GM19468 (cell line): ENCODE measurements around the gene PPP1R12A.
A peak's percentile ranks its signal among the peaks of the same experiment; 100 is the strongest.
"Not testable (repeated sequence)": the region's sequence is repeated elsewhere in the genome, so short reads cannot be mapped to it uniquely, and the experiment has no call there.

Experiments used
- ATAC-seq: cut with Tn5 transposase; IDR thresholded peaks from one replicate; pipeline ENCODE4 v1.9.1; 2021; ENCODE audit warnings: mild to moderate bottlenecking, moderate library complexity, moderate number of reproducible peaks; ENCODE audit not compliant: unreplicated experiment; ENCODE audit errors: extremely low read depth

Gene PPP1R12A

GRCh38 chr12:79935021-79935623, at the start of gene PPP1R12A:
Gene PPP1R12A (minus strand): TSS chr12:79935097. CDS start chr12:79934931, 166 bp downstream.
- peak; percentile 87 for ATAC-seq

DNA sequence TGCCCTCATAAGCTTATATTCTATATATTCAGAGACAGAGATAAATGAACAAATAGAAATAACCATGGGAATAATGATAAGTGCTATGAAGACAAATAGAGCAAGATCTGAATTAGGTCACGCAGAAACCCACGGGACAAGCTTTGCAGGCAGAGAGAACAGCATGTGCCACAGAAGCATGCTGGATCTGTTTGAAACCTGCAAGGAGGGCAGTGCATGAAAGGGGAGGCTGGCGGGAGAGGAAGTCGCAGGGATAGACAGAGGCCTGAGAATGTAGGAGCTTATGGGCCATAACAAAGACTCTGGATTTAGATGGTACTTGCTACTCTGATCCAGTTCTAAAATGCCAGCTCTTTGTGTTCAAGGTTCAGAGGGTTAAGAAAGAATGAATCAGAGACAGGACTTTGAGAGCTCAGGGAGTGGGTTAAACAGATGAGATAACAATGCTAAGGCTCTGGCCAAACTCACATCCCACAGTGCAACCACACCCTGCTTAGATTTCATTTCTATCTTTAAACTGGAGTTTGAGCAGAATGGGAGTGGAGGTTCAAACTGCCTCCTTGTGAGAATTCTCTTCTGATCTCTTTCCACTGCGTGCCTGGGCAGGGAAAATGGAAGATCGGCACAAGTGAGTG, 49.2 kb upstream of the PPP1R12A start:
- ATAC-seq: no peak

- no peak for ATAC-seq
Observed at GRCh38 chr12:79983492-79983891, 48.6 kb upstream of the PPP1R12A start.

- no peak for ATAC-seq
Observed at GRCh38 chr12:79982086-79983062, 47.5 kb upstream of the PPP1R12A start.

DNA sequence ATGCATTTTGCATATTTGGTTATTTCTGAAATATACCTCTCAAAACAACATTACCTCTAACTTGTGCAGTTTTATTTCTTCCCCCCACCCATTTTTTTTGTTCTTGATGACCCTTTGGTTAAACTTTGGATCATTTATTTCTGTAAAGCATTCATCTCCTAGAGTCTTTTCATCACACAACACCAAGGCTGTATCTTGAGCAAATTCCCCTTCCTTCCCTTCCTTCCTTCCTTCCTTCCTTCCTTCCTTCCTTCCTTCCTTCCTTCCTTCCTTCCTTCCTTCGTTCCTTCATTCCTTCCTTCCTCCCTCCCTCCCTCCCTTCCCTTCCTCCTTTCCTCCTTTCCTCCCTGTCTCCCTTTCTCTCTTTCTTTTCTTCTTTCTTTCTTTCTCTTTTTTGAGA, 43.8 kb upstream of the PPP1R12A start:
- no peak for ATAC-seq

DNA sequence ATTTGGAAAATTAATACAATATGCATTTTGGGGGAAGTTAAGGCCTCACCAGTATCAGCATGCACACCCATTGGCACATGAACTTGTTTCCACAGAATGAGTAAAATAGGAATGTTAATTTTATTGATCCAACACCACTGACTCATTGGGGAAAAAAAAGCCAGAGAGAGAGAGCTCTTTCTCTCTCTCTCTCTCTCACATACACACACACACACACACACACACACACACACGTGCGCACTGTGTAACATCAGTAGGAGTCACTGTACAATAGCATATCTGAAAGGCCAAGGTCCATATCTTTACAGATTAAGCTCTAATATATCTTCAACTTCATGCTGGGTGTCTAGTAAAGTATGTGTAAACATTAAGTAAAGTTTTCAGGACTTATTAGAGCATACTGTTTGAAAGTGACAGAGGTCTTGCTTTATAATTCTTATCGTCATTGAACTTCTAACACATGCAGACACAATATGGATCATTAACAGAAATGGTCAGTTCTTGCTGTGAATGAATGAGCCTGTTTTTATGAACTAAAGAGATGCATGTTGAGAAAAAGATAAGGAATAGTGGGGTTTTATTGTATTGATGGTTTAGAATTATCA, 43.1 kb upstream of the PPP1R12A start:
- ATAC-seq: not testable (repeated sequence)

- ATAC-seq: no peak
Observed at GRCh38 chr12:79975143-79975542, 40.2 kb upstream of the PPP1R12A start.

DNA sequence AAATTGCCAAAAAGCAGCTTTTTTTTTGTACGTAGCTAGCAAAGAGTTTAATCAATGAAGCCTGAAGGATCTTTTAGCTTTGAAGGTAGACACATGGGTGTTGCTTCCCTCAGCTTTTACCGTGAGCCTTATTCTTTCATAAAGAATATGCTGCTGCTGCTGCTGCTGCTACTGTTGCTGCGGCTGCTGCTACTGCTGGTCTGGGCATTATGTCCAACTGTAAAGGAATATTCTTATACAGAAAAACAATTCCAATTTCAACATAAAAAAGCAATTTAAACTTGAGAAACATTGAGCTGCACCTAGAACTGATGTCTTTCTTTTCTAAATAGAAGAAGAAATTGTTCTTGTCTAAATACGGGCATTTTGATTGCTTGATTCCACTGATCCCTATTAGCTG, 38.9 kb upstream of the PPP1R12A start:
- ATAC-seq: no peak

DNA sequence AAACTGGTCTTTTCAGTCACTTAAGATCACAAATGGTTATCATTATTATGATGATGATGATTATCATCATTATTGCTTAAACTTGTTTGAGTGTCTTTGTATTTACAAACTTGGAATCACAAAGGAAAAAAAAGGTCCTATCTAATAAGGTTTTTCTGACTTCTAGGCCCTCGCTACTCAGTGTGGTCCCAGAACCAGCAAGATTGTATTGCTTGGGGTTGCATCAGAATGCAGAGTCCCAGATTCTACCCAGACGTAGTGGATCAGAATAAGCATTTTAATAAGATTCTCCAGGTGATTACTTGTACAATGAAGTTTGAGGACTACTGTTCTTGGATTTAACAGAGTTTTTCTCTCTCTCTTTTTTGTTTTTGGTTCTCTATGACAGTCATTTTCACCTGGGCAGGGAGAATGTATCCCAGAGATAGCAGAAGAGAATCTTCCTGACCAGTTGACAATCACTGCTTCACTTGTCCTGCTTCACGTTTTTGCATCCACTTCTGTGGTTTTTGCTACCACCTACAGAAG, 29.3 kb upstream of the PPP1R12A start:
- ATAC-seq: no peak

- no peak for ATAC-seq
Observed at GRCh38 chr12:79961411-79961810, 26.5 kb upstream of the PPP1R12A start.

- ATAC-seq: no peak
Observed at GRCh38 chr12:79959484-79959883, 24.6 kb upstream of the PPP1R12A start.

DNA sequence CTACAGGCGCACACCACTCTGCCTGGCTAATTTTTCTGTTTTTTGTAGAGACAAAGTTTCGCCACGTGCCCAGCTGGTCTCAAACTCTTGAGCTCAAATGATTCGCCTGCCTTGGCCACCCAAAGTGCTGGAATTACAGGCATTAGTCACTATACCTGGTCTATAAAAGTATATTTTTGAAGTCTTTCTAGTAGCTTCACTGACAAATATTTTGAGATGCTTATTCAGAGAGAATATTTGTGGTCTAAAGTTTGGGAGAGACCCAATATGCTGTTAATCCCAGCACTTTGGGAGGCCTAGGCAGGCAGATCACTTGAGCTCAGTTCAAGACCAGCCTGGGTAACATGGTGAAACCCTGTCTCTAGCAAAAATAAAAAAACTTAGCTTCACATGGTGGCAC, 22.0 kb upstream of the PPP1R12A start:
- no peak for ATAC-seq

DNA sequence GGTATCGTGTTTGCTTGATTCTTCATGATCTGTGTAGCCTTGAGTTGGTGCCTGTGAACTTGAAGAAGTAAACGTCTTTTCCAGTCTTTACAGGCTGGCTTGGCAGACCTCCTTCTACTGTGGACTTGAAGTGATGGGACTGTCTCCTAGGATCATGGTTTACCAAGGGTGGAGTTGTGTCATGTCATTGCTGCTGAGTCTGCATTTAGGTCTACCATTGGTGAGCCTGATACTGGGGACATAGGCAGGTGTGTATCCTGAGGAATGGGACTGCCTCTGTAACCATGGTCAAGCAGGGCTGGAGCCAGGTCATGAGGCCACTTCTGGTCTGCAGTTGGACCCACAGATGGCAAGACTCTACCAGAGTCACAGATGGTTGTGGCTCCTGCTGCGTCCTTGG, 20.7 kb upstream of the PPP1R12A start:
- ATAC-seq: no peak

DNA sequence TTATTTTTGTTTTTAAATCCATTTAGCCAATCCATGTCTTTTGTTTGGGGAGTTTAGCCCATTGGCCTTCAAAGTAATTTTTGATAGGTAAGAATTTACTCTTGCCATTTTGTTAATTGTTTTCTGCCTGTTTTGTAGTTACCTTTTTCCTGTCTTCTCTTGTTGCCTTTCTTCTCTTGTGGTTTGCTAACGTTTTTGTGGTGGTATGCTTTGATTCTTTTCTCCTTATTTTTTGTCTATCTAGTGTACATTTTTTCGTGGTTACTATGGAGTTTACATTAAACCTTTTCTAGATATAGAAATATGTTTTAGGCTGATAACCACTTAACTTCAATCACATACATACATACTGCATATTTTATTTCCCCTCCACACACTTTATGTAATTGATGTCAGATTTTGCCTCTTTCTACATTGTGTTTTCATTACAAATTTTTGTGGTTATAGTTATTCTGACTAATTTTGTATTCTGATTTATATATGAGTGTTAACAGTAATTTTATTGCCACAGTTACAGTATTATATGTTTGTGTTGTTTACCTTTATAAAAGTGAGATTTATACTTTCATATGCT, 19.2 kb upstream of the PPP1R12A start:
- ATAC-seq: no peak

DNA sequence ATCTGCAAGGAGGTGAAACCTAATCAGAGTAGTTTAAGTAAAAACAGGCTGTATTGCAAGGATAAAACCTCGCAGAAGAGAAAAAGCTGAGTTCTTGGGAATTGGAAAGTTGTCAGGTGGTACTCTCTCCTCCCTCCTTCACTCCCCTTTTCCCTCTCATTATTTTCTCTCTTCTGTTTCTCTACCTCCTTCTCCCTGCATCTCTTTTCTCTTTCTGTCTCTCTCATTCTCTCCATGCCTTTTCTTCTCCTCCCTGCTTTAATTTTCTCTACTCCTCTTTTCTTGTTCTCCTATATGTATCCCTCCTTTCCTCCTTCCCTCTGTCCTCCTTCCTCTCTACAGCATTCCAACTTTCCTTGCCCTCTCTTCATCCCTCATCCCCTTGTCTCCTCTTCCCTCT, 14.2 kb upstream of the PPP1R12A start:
- no peak for ATAC-seq

DNA sequence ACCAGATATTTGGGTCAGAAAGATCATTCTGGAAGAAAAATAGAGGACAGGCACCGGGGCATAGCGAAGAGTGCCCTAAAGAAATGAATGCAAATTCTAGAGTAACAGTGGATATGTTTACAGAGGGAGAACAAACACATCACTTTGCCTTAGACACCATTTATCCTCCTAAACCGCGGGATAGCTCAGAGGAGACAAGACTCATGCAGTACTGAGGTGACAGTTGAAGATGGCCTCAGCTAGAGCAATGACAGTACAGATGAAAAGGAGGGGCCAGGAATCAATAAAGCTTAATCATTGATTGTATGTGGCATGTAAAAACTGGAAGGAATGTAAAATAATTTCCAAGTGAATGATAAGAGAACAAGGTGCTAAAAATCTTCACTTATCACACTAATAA, 10.5 kb upstream of the PPP1R12A start:
- no peak for ATAC-seq

GRCh38 chr12:79944565-79944964, 9.7 kb upstream of the PPP1R12A start:
- ATAC-seq: no peak

DNA sequence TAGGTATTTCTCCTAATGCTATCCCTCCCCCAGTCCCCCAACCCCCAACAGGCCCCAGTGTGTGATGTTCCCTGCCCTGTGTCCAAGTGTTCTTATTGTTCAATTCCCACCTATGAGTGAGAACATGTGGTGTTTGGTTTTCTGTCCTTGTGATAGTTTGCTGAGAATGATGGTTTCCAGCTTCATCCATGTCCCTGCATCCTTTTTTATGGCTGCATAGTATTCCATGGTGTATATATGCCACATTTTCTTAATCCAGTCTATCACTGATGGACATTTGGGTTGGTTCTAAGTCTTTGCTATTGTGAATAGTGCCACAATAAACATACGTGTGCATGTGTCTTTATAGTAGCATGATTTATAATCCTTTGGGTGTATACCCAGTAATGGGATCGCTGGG, 7.9 kb upstream of the PPP1R12A start:
- not testable (repeated sequence) for ATAC-seq

GRCh38 chr12:79939728-79940310, 4.9 kb upstream of the PPP1R12A start:
- ATAC-seq: no peak

DNA sequence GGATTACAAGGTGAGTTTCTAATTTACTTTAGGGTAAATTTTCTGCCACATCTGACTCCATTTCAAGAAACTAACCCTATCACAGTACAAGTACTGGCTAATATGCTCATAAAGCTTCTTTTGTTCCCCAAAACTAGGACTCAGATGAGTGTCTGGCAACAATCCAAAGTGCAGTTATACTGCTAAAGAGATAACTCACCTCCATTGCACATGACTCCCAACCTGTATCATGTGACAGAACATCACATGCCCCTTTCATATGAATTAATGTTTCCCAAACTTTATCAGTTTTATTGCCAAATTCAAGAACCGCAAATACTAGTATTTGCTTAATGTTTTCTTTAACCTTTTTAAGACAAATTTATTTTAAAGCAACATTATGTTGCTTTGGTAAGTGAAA, 3.9 kb upstream of the PPP1R12A start:
- ATAC-seq: no peak
